Activated CD8-positive, alpha-beta memory T cell treated with anti-CD3 and anti-CD28 coated beads for 4 hours (primary cell): ENCODE measurements around the gene RPL10.

Experiments used
- DNase-seq, 2 donors: peaks; one replicate each; pipeline ENCODE4 v3.0.0-alpha.2; 2020; ENCODE audit warnings: low read depth in 2 of 2

The RPL10 gene

GRCh38 chrX:154449618-154450017 lies 51.4 kb downstream of the RPL10 start:
- DNase-seq, result no peak

- DNase-seq, result no peak
These were observed 52.1 kb downstream of the RPL10 start for GRCh38 chrX:154450312-154450711.
